C1 segment of cervical spinal cord (tissue), 14 donors: ENCODE data around the gene PPCS.

ENCODE experiments used
- DNase-seq, 14 donors: peaks; one replicate each; lab custom pipeline; 2025; lab: John Stamatoyannopoulos, UW

The PPCS gene

DNA sequence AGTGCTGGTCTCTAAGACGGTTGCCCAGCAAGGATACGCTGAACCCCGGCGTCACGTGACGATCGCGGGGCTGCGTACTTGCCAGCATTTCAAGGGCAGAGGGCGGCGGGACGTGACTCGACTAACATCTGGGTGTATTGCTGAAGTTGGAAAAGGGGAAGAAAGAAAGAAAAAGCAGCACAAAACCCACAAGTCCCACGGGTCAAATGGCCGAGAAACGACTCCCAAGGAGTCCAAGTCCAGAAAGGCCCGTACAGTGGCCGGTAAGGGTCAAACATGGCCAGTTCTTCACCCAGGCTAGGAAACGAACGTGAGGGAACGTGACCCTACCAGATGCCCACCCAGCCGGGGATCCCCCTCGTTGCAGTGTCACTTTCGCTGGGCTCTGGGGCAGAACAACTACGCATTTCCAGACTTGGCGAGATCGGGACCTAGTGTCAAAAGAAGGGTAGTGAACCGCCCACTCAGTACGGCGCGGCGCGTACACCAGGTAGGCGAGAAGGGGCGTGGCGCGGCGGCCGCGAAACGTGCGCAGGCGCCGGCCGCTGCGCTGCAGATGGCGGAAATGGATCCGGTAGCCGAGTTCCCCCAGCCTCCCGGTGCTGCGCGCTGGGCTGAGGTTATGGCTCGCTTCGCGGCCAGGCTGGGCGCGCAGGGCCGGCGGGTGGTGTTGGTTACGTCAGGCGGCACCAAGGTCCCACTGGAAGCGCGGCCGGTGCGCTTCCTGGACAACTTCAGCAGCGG, at the start of gene PPCS, which contains the start of gene ZMYND12:
Gene PPCS (plus strand): TSS at position 534 of the 744 bp plus-strand sequence. CDS start 23 bp downstream, at position 557.
Gene ZMYND12 (minus strand): TSS at position 13 of the 744 bp plus-strand sequence. CDS start 25 bp downstream, outside the sequence.
- DNase-seq = peak; percentile 35 to 90 (median 82)

DNA sequence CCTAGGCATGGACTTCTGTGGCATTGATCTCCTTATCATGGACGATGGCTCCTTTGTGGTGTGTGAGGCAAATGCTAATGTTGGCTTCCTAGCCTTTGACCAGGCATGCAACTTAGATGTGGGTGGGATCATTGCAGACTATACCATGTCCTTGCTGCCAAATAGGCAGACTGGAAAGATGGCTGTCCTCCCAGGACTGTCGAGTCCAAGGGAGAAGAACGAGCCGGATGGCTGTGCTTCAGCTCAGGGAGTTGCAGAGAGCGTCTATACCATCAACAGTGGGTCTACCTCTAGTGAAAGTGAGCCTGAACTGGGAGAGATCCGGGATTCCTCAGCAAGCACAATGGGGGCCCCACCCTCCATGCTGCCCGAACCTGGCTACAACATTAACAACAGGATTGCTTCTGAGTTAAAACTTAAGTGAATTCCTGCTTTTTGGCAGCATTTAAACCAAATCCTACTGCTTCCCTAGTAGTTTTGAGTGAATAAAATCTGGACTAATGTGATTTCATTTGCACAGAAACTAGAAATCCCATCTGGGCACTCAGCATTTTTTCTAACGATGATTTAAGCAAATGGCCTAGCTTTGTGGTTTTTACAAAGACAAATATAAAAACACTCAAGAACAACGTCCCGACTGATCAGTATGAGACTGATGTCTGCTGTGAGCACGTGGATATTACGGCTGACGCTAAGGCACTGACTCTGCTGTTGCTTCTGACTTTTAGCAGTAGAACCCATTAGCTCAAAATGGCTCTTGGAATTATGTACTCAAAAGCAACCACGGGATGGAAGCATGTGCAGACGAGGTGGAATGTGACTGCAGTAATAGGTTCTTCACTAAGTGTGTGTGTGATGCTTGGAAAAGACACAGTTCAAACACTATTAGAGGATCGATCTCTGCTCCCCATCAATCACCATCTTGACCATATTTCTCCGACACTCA, 41.5 kb upstream of the PPCS start:
- DNase-seq = no peak

DNA sequence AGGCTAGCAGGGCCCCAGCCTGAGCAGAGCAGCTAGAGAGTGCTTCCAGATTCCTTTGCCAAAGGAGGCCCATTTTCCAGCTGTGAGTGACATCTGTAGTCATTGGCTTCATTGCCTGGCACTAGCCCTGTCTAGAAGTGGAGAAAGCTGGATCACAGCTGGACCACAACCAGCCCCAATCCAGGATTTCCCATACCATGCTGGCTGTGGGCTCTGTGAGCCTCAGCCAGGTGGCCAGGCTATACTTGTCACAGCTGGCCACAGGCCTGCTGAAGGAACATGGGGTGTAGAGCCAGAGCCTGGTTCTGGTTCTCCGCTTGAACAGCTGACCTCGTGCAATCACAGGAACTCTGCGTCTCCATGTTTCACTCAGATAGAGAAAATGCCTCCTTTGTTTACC, 39.2 kb upstream of the PPCS start:
- DNase-seq = no peak

DNA sequence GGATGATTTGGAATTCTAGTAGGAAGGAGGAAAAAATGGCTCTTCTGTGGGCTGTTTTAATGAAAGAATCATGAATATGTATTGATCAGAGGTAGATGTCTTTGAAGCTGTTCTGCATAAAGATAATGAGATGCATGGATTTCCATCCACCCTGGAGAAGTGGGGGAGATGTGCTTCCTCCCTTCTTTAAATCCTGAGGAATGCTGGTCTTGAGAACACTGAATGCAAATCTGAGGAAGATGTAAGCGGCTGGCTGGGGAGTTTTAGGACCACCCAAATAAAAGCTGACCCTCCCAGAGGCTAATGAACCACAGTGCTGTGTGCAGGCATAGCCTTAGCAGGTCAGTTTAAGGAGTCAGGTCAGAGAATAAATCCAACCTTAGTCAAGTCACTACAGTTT, 37.8 kb upstream of the PPCS start:
- no peak for DNase-seq

DNA sequence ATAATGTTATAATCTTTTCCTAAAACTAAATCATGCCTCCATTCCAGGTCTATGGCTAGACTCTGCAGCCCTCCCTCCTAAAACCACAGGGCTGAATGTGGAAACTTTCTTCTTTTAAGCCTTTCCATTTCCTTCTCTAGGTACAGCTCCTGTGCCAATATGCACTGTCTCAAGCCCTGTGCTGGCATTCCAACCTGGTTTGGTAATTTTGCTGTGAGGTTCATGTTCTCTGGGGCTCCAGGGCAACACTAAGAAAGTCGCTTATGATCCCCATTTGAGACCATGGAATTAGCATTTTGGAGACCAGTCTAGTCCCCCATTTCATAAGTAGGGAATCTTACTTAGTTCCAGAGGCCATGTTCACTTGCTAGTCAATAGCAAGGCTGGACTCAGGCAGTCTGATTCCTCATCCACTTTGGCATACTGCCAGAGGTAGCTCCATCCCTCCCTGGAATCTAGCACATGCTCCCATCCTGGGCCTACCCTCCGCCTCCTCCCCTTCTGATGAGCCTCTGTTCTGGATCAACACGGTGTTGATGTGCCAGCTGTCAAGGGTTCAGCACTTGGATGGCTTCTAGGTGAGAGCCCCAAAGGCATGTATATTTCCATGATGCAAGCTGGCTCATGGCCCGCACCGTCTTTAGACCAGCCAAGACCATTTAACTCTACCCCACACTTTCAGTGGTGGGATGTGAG, 37.1 kb upstream of the PPCS start:
- no peak for DNase-seq

DNA sequence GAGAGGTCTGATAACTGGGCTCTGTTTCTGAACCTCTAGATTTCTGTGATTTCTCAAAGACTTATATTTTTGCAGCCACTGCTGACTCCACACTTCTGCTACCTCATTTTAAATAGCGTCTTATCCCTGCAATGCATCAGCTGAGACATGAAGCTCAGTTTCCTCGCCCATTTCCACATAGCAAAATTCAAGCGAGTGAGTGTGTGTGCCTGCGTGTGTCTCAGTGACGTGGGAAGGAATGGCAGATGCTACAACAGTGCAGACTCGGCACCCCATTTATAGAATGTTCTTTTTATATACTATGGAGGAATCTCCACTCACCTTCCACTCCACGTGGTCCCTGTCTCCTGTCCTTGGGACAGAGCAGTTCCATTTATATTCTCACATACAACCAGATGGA, 36.2 kb upstream of the PPCS start:
- DNase-seq = no peak

DNA sequence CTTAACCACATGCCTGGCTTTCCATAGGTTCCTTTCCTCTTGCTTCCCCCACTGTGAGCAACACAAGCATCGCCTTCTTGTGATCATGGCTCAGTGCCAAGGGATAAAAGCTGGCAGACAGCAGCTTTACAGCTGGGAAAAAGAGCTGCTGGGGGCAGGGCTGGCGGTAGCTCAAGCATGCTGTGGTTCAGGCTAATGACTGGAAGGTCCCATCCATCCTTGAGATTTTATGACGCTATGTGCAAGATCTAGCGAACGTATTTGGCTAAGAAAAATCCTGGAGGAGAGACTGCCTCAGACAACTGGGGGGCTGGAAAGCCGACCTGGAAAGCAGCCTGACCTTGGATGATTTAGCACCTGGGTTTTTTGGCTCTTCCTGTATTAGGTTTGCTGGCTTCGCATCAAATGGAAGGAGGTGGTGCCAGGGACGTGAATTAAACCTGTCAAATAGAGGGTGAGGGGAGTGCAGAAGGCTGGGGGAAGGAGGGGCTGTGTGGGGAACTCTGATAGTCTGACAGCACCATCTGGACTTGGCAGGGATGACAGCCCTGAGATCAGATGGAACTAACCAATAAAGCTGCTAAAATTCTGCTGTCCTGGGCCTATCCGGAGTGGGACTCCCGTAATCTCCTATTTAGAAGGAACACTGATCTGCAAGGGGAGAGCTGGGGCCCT, 35.3 kb upstream of the PPCS start:
- DNase-seq = peak in 9 of 14 donors; percentile 5 to 77 (median 21)

DNA sequence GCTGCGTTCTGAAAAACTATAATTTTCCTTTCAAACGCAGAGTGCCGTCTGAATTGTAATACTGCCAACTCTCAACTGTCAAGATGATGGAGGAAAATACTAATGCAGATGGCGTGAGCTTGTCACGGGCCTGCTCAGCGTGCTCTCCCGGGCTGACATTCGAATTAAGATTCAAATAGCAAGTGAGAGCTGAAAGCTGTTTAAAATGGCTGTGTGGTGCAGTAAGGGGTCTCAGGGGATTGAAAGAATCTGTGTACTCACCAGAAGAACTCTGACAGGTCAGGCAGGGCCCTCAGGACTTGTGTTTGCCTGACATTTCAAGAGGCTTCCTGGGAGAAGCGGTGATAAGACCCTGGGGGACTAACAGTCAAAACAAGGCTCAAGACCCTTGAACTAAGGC, 33.6 kb upstream of the PPCS start:
- DNase-seq = no peak

DNA sequence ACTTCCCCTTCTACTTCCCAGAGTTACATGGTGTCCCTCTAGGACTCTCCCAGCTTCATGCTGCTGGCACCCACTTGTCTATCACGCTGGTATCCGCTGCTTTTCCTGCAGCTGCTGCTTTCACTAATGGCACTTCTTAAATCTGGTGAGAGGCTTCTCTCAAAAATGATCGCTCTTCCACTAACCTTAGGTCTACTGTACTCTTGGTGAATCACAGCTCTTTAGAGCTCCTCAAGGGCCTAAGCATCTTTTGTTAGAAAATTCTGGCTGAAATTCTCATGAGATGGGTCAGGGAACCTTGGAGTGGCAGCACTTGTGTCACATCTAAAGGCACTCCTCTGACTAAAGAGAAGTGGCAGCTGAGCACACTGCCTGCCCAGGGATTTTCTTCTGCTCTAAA, 32.7 kb upstream of the PPCS start:
- no peak for DNase-seq

DNA sequence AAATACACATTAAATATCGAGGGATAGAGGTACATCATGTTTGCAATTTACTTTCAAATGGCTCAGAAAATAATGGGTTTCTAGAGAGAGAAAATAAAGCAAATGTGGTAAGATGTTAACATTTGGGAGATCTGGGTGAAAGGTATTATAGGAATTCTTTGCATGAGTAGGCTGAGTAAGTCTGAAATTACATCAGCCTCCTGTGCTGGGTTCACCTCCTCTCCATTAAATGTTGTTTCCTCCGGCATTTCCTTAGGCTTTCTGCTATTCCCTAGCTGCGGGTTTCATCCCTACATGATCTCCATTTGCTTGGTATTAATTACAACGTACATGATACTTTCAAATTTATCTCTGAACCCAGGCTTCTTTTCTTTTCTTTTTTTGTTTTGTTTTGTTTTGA, 32.1 kb upstream of the PPCS start:
- DNase-seq = no peak

DNA sequence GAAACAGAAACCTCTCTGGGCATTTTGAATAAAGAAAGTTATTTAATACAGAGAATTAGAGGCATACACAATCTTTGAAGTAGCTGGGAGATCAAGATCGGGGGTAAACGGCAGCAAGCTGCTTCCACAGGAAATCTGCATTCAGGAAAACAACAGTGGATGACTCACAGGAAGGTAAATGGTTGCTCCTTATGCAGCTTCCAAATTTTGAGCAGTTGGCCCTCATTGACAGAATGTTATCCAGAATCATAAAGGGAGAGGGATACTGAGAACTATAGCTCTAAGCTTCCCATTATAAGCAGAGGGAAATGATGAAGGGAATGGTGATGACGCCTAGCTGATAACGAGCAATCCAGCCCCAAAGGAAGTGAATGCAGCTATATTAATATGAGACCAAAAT, 29.1 kb upstream of the PPCS start:
- no peak for DNase-seq

DNA sequence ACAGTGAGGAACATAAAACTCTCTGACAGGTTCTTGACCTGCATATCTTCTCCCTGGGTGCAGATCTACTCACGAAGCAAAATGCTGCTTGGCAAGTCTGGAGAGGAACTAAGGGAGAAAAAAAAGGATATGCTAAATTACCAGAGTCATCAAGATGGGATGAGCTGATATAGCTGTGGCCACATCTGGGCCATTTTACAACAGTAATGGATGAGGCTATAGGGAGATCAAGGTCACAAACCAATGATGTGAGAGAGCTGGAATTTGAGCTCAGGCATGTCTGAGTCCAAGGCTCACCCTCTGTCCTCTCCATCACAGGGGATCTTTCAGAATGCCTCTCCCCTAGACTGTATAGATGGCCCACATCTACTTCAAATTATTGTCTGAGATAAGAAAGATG, 26.7 kb upstream of the PPCS start:
- no peak for DNase-seq

DNA sequence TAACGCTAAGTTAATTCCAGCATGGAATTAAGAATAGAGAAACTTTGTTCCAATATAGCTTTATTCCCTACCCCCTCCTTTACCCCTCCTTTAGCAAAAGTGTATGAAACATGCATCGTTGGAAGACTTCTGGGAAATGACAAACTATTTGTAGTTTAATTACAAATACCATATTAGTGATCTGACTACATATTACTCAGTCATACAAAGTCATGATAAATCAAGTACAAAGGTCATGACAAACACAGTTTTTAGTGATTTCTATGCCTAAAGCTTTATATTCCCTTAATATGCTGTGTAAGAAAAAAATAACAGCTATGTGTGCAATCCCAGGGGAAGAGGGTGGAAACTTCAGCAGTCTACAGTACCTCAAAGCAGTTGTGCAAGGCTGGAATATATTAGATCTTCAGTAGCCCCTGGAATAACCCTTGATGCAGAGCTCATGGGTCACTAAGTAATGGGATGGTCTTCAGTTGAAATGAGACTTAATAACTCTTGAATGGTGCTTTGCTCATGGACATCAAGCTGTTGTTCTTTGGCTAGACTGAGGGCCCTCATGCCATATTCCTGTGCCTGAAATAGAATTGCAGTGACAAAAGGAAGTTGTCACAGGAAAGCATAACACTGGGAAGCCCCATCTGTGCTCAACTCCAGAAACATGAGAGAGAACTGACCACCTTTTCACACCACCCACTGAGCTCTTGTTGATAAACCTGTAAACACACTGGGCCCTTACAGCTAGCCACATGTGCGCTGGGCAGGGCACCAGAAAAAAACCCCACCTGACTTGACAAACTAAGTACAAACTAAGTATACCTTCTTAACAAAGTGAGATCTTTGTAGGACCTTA, 25.8 kb upstream of the PPCS start:
- no peak for DNase-seq

DNA sequence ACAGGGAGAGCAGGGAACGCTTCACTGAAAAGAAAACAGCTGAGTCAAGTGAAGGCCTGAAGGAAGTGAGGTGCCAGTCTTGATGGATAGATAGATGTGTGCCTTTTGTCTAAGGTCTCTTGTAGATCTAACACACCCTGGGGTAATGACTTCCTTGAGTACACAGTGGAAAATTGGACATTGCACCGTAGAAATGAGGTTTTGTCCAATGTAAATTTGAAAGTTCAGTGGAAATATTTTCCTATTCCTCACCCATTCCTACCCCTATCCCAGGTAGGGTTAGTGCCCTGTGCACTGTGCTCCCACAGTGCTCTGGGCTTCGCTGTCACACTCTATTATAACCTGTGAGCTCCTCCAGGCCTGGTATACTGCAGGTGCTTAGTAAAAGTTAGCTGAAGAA, 24.8 kb upstream of the PPCS start:
- no peak for DNase-seq

DNA sequence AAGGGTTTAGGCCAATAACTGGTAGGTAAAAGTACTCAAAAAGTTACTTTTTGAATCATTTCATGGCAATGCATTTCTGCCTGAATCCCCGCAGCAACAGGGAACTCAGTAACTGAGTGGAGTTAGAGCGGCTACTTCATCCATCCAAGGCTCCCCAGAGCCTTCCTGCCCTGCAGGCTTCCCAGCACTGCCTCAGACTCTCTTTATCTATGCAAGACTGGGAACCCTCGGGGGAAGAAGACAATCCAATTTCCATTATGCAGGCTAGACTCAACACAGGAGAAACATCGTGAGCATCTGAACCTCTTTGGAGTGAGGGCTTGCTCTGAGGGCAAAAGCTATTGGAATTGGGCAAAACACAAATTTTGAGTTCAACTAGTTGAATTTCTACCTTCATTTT, 23.6 kb upstream of the PPCS start:
- no peak for DNase-seq

DNA sequence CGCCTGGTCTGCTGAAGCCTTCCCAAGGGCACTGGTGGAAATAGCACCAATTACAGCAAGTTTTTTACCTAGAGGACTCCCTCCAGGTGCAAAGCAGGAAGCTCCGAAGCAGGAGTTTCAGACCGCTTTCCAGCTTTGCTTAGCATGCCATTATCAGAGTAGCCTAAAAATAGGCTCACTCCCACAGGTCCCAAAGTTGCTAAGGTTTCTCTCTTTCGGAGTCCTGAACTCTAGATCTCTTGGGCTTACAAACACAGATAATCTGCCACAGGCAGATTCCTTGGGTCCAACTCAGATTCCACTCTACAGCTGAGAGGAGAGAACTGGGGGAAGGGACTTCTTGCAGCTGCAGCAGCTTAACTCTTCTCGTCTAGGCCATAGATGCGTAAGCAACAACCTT, 23.0 kb upstream of the PPCS start:
- no peak for DNase-seq

DNA sequence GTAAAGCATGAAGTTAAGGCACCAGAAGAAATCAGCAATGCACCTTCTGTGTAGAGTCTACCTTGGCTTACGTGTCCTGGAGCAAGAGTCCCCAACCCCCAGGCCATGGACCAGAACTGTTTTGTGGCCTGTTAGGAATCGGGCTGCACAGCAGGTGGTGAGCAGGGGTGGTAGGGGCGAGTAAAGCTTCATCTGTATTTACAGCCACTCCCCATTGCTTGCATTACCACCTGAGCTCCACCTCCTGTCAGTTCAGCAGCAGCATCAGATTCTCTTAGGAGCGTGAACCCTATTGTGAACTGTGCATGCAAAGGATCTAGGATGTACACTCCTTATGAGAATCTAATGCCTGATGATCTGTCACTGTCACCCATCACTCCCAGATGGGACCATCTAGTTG, 22.0 kb upstream of the PPCS start:
- DNase-seq = no peak

DNA sequence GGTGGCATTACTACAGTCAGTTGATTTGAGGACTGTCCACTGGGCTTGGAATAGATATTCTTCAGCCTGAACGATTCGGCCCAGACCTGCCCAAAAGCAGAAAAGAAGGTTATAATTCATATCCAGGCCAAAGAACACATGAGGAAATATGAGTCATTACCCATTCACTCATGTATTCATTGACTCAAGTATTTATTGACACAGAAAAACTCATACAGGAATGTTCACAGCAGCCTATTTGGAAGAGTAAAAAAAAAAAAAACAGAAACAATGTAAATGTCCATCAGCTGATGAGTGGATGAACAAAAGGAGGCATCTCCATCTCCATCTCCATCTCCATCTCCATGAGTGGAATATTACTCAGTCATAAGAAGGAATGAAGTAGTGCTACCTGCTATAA, 16.4 kb upstream of the PPCS start:
- no peak for DNase-seq

DNA sequence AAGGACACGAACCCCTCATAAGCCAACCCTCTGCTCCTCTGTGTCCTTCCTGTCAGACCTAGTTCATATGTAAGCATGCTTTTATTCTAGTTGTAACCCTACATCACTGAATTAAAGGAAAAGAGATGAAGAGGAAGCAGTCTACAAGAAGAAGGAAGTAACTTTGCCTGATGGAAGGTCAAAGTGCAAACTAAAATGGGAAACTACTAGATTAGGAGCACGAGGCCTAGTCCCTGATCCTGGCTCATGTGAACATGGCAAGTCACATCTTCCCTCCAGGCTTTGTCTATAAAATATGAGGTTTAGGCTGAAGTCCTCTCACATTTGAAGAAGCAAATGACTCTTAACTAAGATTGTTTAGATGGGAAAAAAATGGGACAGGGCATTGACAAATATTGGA, 13.7 kb upstream of the PPCS start:
- DNase-seq = no peak

DNA sequence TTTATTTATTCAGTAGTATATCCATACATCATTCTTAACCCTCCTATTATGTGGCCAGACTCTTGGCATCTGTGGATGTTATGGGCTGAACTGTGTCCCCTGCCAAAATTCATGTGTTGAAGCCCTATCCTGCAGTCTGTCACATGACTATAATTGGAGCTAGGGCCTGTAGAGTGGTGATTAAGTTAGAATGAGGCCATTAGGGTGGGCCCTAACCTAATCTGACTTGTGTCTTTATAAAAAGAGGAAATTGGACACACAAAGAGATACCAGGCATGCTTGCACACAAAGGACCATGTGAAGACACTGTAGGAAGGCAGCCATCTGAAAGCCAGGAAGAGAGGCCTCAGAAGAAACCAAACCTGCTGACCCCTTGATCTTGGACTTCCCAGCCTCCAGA, 7.1 kb upstream of the PPCS start:
- no peak for DNase-seq

DNA sequence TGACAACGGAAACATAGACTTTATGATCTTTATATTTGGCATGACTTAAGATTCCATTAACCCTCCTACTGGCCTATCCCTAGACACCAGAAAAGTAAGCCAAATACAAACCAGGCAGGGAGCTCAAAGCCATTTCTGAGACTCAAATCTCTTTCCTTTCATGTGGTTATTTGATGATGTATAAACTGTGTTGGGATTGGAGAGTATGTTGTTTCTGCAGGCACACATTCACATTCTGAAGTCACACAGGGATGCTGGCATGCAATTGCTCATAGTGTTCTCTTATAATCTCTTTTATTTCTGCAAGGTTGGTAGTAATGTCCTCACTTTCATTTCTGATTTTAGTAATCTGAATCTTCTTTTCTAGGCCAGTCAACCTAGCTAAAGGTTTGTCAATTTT, 6.3 kb upstream of the PPCS start:
- no peak for DNase-seq
